Neuron (in vitro differentiated cells): ENCODE measurements around the gene NXPH1.

ENCODE experiments used
- H2AFZ ChIP-seq: one replicate; pipeline ENCODE4 v1.6.1; 2013; ENCODE audit warnings: low read depth, mild to moderate bottlenecking, inconsistent platforms, low read length, moderate library complexity
- H3K27me3 ChIP-seq: one replicate; pipeline ENCODE4 v1.6.1; 2013; ENCODE audit warnings: low read length; ENCODE audit not compliant: insufficient read depth
- H3K36me3 ChIP-seq: one replicate; pipeline ENCODE4 v1.6.1; 2013; ENCODE audit warnings: low read length; ENCODE audit not compliant: insufficient read depth
- H3K4me1 ChIP-seq: one replicate; pipeline ENCODE4 v1.6.1; 2013; ENCODE audit warnings: low read length; ENCODE audit not compliant: insufficient read depth
- H3K4me3 ChIP-seq: 2 replicates; pipeline ENCODE4 v1.5.1; 2013; ENCODE audit warnings: mild to moderate bottlenecking, low read length, moderate library complexity
- H3K9me3 ChIP-seq: one replicate; pipeline ENCODE4 v1.6.1; 2013; ENCODE audit warnings: low read length

Gene NXPH1

GRCh38 chr7:8739837-8740236 lies 306.4 kb downstream of the NXPH1 start:
- Histone ChIP-seq H3K27me3 (no peaks in the 10 kb centered on the region), H3K36me3 (no peaks in the 10 kb centered on the region), H2AFZ (no peak overlapping the region)

GRCh38 chr7:8742837-8743236 lies 309.4 kb downstream of the NXPH1 start:
- Histone ChIP-seq H3K36me3 (no peaks in the 10 kb centered on the region), H3K27me3 (no peaks in the 10 kb centered on the region), H2AFZ (no peak overlapping the region), H3K9me3 (no peaks in the 10 kb centered on the region), H3K4me1 (no peaks in the 10 kb centered on the region), H3K4me3 (no peak overlapping the region)

More at GRCh38 chr7:8739837-8740236, 306.4 kb downstream of the NXPH1 start:
- H3K9me3 ChIP-seq, result no peaks in the 10 kb centered on the region
- H3K4me3 ChIP-seq, result no peak overlapping the region
- no peaks in the 10 kb centered on the region for H3K4me1 ChIP-seq

- H3K36me3 ChIP-seq, result no peaks in the 10 kb centered on the region
- H3K9me3 ChIP-seq, result no peaks in the 10 kb centered on the region
- H3K27me3 ChIP-seq, result no peaks in the 10 kb centered on the region
- H2AFZ ChIP-seq, result no peak overlapping the region
- H3K4me1 ChIP-seq, result no peaks in the 10 kb centered on the region
- H3K4me3 ChIP-seq, result no peak overlapping the region
Measured at GRCh38 chr7:8747338-8747737, 313.9 kb downstream of the NXPH1 start.

GRCh38 chr7:8751557-8752231 lies 318.3 kb downstream of the NXPH1 start:
- Histone ChIP-seq H2AFZ (no peak overlapping the region), H3K9me3 (no peaks in the 10 kb centered on the region), H3K36me3 (no peaks in the 10 kb centered on the region), H3K4me3 (no peak overlapping the region), H3K4me1 (no peaks in the 10 kb centered on the region), H3K27me3 (no peaks in the 10 kb centered on the region)

GRCh38 chr7:8753355-8753754 lies 319.9 kb downstream of the NXPH1 start:
- H3K27me3 ChIP-seq, result no peaks in the 10 kb centered on the region
- no peak overlapping the region for H2AFZ ChIP-seq
- no peaks in the 10 kb centered on the region for H3K4me1 ChIP-seq
- H3K9me3 ChIP-seq, result no peaks in the 10 kb centered on the region
- H3K36me3 ChIP-seq, result no peaks in the 10 kb centered on the region
- no peak overlapping the region for H3K4me3 ChIP-seq

- Histone ChIP-seq H3K9me3 (no peaks in the 10 kb centered on the region), H2AFZ (no peak overlapping the region), H3K27me3 (no peaks in the 10 kb centered on the region), H3K4me3 (no peak overlapping the region), H3K36me3 (no peaks in the 10 kb centered on the region), H3K4me1 (no peaks in the 10 kb centered on the region)
Measured at GRCh38 chr7:8761731-8762130, 328.3 kb downstream of the NXPH1 start.

GRCh38 chr7:8762803-8763202 lies 329.4 kb downstream of the NXPH1 start:
- Histone ChIP-seq H3K9me3 (no peaks in the 10 kb centered on the region), H3K4me1 (no peaks in the 10 kb centered on the region), H3K27me3 (no peaks in the 10 kb centered on the region), H3K4me3 (no peak overlapping the region), H3K36me3 (no peaks in the 10 kb centered on the region), H2AFZ (no peak overlapping the region)

- Histone ChIP-seq H3K4me3 (no peak overlapping the region), H3K27me3 (no peaks in the 10 kb centered on the region), H3K4me1 (no peaks in the 10 kb centered on the region), H3K36me3 (no peaks in the 10 kb centered on the region), H2AFZ (no peak overlapping the region), H3K9me3 (no peaks in the 10 kb centered on the region)
Measured at GRCh38 chr7:8765374-8765773, 332.0 kb downstream of the NXPH1 start.

- Histone ChIP-seq H3K9me3 (no peaks in the 10 kb centered on the region), H2AFZ (no peak overlapping the region), H3K27me3 (no peaks in the 10 kb centered on the region), H3K4me1 (no peaks in the 10 kb centered on the region), H3K36me3 (no peaks in the 10 kb centered on the region), H3K4me3 (no peak overlapping the region)
Measured at GRCh38 chr7:8773518-8773917, 340.1 kb downstream of the NXPH1 start.

- Histone ChIP-seq H3K4me3 (no peak overlapping the region), H3K36me3 (no peaks in the 10 kb centered on the region), H3K27me3 (no peaks in the 10 kb centered on the region), H3K4me1 (no peaks in the 10 kb centered on the region), H3K9me3 (no peaks in the 10 kb centered on the region), H2AFZ (no peak overlapping the region)
Measured at GRCh38 chr7:8778459-8778858, 345.1 kb downstream of the NXPH1 start.

GRCh38 chr7:8781166-8781565 lies 347.8 kb downstream of the NXPH1 start:
- H3K9me3 ChIP-seq, result no peaks in the 10 kb centered on the region
- no peaks in the 10 kb centered on the region for H3K36me3 ChIP-seq
- no peak overlapping the region for H3K4me3 ChIP-seq
- H3K4me1 ChIP-seq, result no peaks in the 10 kb centered on the region
- no peak overlapping the region for H2AFZ ChIP-seq
- no peaks in the 10 kb centered on the region for H3K27me3 ChIP-seq

- Histone ChIP-seq H3K36me3 (no peaks in the 10 kb centered on the region), H3K27me3 (no peaks in the 10 kb centered on the region), H3K4me1 (no peaks in the 10 kb centered on the region), H3K4me3 (no peak overlapping the region), H3K9me3 (no peaks in the 10 kb centered on the region), H2AFZ (no peak overlapping the region)
Measured at GRCh38 chr7:8783229-8783628, 349.8 kb downstream of the NXPH1 start.

GRCh38 chr7:8785081-8785480 lies 351.7 kb downstream of the NXPH1 start:
- Histone ChIP-seq H3K9me3 (no peaks in the 10 kb centered on the region), H3K4me3 (no peak overlapping the region), H3K27me3 (no peaks in the 10 kb centered on the region), H3K4me1 (no peaks in the 10 kb centered on the region), H2AFZ (no peak overlapping the region), H3K36me3 (no peaks in the 10 kb centered on the region)

GRCh38 chr7:8800986-8801385 lies 367.6 kb downstream of the NXPH1 start:
- no peaks in the 10 kb centered on the region for H3K27me3 ChIP-seq
- H3K4me3 ChIP-seq, result no peak overlapping the region
- H2AFZ ChIP-seq, result no peak overlapping the region
- H3K9me3 ChIP-seq, result no peaks in the 10 kb centered on the region
- H3K4me1 ChIP-seq, result no peaks in the 10 kb centered on the region
- no peaks in the 10 kb centered on the region for H3K36me3 ChIP-seq
